Suppressor macrophage (primary cell): ENCODE results near the gene AKAP1.
"Not testable (repeated sequence)": the region's sequence is repeated elsewhere in the genome, so short reads cannot be mapped to it uniquely, and the experiment has no call there.

Source experiments
- DNase-seq, 4 experiments: peaks; one replicate each; pipeline ENCODE4 v3.0.0-alpha.2; 2020 to 2022

AKAP1 gene

DNA sequence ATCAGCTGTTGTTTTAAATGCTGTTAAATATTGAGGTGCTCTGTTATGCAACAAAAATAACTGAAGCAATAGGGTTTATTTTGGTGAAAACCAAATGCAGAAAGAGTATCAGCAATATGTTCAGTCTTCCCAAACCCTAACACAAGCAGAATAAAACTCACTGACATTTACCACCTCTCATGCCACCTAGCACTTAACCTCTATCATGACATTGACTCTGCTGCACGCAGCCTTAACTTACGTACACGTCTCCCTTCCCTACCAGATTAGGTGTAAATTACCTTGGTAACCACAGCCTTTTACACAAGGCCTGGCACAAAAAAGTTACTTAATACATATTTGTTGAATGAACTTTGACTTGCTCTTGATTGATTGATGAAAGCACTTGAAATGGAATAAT, 9.9 kb upstream of the AKAP1 start:
- DNase-seq, result no peak

DNA sequence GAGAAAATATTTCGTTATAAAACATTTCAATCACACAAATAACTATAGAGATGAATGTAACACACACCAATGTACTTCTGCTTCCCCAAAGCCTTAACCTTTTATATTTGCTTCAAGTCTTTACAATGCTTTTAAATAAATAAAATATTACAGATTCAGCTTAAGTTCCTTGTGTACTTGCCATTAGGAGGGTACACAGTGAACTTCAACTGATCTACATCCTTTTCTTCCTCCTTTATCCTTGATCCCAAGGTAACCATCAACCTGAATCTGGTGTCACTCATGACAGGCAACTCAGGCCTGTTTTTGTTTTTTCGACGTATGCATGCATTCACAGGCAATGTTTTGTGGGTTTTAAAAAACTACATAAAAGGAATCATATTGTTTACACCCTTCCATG, 9.3 kb upstream of the AKAP1 start:
- DNase-seq, result no peak

DNA sequence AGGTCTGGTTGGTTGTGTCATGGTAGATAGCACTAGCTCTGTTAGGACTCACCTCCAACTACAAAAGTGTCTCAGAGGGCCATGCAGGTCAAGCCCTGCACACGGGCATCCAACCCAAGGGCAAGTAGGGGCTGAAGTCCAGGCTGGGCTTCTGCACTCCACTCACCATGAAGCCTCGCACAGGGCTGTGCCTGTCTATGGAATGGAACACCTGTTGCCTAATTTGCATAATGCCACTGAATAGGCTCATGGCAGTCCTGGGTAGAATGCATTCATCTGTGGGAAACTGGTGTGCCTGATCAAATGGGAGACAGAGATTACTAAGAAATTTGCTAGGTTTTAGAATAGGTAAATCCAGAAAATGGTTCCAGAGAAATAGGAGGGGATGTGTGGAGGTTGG, 8.0 kb upstream of the AKAP1 start:
- DNase-seq, result no peak

DNA sequence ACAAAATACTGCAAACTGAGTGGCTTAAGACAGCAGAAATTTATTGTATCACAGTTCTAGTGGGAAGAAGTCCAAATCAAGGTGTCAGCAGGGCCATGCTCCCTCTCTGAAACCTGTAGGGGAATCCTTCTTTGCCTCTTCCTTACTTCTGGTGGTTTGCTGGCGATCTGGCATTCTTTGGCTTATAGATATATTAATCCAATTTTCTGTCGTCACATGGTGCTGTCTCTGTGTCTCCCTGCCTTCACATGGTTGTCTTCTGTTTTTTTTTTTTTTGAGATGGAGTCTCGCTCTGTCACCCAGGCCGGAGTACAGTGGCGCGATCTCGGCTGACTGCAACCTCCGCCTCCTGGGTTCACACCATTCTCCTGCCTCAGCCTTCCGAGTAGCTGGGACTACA, 6.8 kb upstream of the AKAP1 start:
- DNase-seq, result no peak

DNA sequence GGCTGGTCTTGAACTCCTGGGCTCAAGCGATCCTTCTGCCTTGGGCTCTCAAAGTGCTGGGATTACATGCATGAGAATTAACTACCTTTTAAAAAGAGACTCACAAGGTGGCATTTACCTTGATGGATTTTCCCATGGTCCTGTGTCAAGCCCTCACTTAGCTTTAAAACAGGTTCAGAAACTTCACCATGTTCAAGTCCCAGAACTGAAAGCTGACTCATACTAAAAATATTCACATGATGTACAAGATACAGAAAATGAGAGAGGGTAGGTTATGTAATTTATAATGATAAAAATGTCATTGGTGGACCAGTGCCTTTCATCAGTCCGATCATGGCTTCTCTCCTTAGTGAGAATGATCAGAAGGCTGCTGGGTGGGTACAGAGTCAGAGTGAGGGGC, 4.3 kb upstream of the AKAP1 start:
- no peak for DNase-seq

DNA sequence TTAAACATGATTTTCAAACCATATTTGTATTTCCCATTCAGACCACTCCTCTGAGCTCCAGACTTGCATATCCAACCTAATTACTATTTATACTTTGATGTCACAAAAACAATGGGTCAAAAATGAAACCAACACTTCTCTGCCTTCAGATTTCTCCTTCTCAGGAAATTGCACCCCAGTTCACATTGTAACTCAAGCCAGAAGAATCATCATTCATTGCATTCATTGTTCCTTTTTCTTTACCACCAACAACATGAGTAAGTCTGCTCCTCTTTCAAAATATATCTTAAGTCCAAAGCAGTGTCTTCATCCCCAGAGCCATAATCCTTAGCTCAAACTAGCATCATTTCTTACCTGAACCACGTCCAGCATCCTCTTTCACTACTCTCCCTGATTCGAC, 2.6 kb upstream of the AKAP1 start:
- DNase-seq, result peak; percentile 22 to 73 (median 46)

DNA sequence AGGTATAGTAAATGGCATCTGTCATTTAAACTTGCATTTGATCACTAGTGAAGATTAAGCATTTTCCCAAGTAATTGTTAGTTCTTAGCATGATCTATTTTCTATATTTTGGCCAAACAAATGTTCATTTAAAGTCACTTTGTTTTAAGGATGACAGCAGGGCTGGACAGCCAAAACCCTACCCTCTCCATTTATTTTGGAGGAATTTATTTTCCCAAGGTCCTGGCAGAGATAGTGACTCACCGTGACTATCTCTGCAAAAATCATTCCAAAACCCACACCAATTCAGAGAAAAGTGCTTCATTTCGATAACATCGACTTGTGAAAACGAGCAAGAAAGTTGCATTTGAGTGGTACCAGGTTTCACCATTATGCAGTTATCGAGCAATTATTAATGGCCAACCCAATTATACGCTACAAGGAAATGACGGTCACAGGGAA, 665 bp upstream of the AKAP1 start:
- no peak for DNase-seq

DNA sequence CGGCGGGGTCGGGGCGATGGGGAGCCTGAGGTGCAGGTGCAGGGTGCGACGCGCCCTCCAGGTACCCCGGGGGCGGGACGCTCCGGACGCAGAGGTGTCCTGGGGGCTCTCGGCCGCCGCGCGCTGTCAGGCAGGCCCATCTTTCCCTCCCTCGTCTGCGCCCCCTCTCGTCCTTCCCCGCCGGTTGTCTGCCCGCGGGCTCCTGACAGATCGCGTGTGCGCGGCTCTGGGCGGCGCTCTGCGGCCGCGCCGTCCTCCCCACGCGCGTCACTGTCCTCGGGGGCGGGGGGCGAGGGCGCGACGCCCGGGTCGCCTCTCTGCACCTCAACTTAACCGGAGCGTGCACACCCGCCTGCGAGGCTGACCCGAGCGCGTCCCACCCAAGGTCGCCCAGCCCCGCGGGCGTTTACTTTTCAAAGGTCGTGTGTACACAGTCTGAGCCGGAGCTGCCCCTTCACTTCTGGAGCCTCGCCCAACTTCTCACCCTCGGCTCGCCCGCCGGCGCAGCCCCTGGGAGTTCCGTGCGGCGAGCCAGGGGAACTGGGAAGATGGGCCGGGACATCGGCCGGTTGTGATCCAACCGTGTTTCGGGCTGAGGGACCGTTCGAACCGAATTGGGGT, 512 bp downstream of the AKAP1 start:
- DNase-seq, result peak; percentile 57 to 82 (median 68)

DNA sequence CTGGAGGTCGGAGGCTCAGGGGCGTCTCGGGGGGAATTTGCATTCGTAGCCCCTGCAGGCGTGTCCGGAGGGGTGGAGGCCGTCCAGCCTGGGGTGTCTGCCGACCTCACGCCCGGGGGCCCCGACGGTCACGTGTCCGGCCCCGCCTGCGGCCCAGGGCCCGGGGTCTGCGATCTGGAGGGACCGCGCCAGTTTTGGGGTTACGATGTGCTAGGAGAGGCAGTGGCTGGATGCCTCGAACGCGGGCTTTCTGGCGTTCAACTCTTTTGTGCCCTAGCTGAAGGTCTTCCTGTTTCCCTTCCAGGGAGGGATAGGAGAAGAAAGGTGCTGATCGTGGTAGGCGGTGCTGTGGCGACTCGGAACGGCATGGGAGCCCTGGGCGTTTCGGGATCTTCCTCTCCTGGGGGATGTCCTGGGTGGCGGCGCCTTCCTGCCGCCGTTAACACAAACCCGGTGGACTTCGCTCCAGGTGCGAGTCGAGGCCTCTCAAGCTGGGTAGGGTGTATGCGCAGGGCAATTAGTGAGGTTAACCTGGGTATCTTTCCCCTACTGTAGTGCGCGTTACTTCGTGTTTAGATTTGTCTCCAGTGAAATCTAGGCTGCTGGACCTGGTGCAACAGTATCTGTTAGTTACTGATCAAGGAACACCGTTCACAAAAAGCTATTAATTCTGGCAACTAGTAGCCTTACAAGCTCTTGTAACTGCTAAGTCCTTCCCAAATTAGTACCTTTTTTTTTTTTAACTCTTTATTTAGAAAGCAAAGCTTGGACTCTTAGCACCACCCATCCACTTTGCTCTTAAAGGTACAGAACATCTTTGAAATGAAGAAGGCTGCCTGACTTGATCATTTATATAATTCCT, 1.3 kb downstream of the AKAP1 start:
- DNase-seq, result peak; percentile 28 to 56 (median 47)

DNA sequence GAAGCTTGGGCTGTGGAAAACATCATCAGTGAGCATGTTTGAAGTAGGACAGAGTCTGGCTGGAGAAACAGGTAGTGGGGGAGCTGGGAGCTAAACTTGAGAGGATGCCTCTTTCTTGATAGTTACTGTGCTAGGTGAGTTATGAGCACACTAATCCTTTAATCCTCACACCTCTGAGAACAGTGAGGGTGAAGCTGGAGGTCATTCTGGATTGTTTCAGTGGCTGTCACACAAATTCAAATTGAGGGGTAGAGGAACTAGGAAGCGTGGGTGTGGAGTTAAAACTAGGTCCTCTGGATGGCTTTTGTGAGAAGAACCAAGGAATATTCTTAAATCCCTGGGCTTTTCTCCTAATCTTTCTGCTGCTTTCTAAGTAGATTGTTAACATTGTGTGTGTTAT, 3.3 kb downstream of the AKAP1 start:
- peak in 2 of 4 experiments; percentile 21 to 38 for DNase-seq

DNA sequence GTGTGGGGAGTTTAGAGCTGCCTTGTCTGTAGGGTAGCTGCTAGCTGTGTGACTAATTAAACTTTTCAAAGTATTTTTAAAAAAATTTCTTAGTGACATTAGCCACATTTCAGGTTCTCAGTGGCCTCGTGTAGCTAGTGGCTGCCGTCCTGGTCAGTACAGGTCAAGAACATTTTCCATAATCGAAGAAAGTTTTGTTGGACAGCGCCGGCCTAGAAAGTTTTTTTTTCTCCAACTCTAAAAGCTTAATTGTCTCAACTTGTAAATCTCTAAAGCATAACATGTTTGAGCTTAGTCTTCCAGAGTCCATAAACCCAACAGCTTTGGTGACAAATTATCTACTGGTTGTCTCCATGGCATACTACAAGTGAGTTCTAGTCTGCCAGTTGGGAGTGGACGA, 4.3 kb downstream of the AKAP1 start:
- no peak for DNase-seq

DNA sequence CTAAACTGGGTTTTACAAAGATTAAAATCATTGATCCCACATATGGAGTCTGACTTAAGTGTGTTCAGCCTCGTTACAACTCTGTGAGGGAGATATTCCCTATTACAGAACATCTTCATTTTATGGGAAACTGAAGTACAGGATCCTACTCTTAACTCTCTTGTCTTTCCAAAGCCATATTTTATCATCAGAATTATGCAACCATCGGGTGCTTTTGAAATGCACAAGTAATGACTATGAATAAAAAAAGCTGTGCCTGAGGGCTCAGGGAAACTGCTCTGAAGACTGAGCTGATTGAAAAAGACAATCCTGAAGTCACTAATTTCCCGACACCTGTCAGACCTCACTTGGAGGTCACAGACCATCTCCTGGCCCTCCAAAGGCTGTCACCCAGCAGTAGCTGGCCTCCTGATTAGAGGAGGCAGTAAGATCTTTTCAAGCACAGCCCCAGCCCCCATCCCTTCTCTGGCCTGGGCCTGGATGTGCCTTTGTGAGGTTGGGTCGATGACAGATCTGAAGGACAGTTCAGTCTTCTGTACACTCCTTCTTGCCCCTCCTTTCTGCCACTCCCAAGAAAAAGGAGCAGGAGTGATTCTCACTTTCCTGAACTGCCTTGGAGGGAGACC, 5.6 kb downstream of the AKAP1 start:
- DNase-seq, result peak; percentile 25 to 64 (median 44)

DNA sequence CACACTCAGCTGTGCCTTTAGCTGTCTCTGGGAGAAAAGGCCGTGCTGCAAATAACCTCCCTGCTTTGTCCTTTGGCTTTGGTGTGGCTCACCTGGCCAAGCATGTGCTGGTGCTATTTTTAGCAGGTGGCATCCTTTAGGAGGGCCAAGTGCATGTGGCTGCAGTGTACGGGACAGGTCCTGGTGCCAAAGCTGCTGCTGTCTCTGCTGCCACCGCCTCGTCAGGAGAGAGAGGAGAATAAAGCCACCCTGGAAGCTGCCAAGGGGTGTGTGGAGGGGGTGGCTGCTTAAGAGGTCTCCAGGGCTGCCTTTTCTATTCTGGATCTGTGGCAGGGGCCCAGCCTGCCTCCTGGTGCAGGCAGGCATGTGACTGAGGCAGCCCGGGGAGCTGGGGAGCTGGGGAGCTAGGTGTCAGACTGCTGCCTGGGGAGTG, 6.2 kb downstream of the AKAP1 start:
- no peak for DNase-seq

DNA sequence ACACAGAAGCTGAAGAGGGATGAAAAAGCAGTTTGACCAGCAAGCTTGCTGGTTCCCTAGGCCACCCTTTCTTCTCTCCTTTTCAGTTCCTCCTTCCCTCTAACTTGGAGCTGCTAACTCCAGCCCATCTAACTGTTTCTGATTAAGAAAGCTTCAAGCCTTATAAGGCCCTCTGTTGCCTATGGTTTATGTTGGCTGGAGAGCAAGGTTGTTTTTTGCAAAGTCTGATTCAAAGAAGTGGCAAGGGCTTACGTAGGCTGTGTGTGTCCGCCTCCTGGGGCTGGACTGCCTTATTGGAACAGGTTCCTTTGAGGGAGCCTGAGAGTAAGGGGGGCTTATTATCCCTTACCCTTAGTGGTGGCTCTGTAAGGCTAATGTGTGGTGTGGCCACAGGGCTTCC, 7.1 kb downstream of the AKAP1 start:
- peak; percentile 13 to 49 (median 42) for DNase-seq

DNA sequence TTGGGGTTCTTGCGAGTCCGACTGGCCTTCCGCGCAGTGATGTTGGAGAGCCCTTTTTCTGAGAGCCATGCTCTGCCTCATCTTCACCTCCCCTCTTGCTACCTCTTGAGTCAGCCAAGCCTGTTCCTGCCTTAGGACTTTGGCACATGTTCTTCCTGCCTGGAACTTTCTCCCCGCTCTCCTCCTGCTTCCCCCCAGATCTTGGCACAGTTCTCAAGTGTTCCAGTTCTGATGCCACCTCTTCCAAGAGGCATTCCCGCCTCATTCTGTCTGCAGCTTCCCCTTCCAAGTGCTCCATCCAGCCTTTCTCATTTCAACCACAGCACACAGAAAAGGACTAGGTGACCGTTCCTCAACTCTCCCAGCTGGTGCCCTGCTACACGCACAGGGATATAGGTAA, 7.7 kb downstream of the AKAP1 start:
- DNase-seq, result no peak

DNA sequence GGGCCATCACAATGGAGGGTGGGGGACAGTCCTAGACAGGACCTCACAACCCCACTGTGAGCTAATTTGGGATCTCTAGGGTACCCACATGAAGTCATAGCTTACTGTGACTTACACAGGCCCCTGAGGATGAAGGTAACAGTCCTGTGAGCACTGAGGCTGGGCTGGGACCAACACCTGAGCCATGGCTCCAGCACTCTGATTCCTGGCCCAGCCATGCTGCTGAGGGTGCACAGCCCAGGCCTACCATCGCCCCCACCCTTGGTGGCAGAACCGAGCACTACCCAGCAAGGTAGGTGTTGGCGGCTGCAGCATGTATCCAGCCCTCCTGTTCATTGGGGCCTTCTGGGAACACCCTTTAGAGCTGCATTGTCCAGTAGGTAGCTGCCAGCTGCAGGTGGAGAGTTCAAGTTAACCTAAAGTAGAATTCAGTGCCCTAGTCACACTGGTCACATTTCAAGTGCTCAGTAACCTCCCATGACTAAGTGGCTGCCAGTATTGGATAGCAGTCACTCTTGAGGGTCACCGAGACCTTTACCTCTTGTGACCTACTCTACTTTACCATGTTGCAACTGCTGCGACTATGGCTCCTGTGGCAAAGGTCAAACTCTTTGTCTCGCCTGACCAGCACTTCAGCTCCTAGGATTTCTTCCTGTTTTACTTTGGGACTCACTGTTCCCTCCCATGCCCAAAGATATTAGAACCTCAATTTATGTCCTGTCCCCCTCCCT, 11.6 kb downstream of the AKAP1 start:
- DNase-seq, result peak; percentile 8 to 44 (median 27)

DNA sequence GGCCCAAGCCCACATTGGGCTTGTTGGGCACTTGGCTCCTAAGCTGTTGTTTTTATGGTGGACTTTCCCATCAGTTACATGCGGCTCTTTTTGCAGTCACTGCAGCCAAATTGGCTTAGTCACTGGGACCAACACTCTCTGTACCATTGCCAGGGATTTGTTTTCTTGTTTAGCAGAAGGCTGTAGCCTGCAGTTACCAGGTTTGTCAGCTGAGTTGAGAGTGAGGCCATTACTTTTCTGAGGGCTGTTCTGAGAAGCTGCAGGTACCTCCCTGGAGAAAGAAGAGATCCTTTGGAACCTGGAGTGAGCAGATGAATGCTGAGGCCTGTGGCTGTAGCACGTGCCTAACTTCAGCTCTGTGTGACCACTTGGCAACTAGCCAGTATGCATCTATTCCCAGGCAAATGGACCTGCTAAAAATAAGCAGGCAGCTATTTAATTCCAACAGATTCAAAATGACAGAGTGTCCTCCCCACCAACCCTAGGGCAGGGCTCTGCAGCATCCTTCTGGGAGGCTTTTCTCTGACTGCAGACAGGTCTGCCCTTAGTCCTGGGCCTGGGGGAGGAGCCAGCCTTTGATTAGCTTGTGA, 12.9 kb downstream of the AKAP1 start:
- DNase-seq, result no peak

DNA sequence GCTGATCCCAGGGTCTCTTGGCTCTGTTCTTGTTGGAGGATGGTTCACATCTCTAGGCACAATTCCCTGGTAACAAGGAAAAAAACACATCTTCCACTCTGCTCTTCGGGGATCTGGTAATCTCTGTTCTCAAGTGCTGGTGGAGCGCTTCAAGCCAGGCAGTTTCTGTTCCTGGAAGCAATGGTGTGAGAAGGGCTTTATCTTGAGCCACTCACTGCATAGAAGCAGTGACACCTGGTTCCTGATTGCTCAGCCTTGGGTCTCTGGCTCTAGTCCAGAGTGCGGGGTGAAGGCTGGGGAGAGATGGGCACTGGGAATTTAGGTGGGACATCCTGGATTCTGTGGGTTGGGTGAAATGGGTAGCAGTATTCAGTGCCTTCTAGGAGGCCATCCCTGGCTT, 14.1 kb downstream of the AKAP1 start:
- DNase-seq, result no peak

DNA sequence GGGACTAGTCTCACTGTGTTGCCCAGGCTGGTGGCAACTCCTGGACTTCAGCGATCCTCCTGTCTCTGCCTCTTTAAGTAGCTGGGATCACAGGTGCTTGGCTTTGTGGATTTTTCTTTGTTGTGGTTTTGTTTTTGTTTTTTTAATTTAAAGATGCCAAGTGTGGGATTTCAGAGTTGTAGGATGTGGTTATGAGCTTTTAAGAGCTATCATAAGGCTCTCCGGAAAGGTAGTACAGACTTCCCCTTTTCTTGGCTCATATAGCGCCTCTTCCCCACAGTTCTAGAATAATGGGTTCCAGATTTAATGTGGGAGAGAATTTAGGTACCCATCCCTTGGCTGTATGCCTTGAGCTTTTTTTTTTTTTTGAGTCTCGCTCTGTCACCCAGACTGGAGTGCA, 17.1 kb downstream of the AKAP1 start:
- DNase-seq, result peak in 2 of 4 experiments; percentile 44 to 48

DNA sequence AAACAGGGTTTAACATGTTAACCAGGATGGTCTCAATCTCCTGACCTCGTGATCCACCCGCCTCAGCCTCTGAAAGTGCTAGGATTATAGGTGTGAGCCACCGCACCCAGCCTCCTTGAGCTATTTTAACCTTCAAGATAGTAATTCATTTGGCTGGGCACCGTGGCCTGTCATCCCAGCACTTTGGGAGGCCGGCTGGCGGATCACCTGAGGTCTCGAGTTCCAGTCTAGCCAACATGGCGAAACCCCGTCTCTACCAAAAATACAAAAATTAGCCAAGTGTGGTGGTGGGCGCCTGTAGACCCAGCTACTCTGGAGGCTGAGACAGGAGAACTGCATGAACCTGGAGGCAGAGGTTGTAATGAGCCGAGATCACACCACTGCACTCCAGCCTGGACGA, 17.6 kb downstream of the AKAP1 start:
- not testable (repeated sequence) for DNase-seq

DNA sequence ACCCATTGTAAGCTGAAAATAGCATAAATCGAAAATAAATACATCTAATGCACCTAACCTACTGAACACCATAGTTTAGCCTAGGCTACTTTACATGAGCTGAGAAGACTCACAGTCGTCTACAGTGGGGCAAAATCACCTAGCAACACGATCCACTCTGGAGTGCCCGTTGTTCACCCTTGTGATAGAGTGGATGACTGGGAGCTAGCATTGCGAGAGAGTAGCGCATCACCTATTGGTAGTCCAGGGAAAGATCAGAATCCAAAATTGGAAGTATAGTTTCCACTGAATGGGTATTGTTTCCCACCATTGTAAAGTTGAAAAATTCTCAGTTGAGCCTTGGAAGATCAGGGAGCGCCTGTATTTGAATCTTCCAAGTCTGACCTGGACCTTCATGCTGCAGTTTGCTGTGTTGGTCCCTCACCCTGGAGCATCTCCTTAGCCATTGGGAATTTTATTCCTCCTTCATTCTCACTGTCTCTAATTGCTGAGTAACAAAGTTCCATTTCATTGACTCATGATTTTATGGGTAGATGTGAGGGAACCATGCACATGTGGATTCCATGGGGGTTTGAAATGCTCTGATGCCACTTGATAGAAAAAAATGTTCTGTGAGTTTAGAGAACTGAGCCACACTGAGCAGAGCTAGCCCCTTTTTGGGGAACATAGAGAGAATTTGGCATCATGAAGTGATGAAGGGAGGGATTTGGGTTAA, 19.6 kb downstream of the AKAP1 start:
- DNase-seq, result no peak

DNA sequence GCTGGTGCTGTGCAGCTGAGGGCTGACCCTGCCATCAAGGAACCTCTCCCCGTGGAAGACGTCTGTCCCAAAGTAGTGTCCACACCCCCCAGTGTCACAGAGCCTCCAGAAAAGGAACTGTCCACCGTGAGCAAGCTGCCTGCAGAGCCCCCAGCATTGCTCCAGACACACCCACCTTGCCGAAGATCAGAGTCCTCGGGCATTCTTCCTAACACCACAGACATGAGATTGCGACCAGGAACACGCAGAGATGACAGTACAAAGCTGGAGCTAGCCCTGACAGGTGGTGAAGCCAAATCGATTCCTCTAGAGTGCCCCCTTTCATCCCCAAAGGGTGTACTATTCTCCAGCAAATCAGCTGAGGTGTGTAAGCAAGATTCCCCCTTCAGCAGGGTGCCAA, 20.5 kb downstream of the AKAP1 start:
- DNase-seq, result no peak
